Measurements from ENCODE around the gene VAPB. TPM values are rescaled to one million over a fixed set of nuclear protein-coding genes. Genes with fewer than 3 reads are reported as not detected.

Gene VAPB
- total RNA-seq, 1 donor from 2014 or later, result 26.2 TPM

- H3K27ac Mint-ChIP-seq, result no peak overlapping the region
- DNase-seq, result no peak
- intact Hi-C loops (cut with micrococcal nuclease), result no loop called here
- peaks cover 6% of the 10 kb centered on the region for H3K36me3 Mint-ChIP-seq (ENCODE audit: low read depth)
- no peak for ATAC-seq (ENCODE audit: low read depth)
- ChIA-PET POLR2A (no interaction called here), CTCF (no interaction called here)
- peaks cover 20% of the 10 kb centered on the region for H3K27me3 Mint-ChIP-seq
- no peaks in the 10 kb centered on the region for H3K4me1 Mint-ChIP-seq
- TF ChIP-seq CTCF (IDR thresholded peaks at IDR 0.05), result no peak
- peaks cover 21% of the 10 kb centered on the region for H3K9me3 Mint-ChIP-seq
- no peak overlapping the region for H3K4me3 Mint-ChIP-seq
Observed at GRCh38 chr20:58482416-58482815, 93.4 kb downstream of the VAPB start.

- peaks cover 19% of the 10 kb centered on the region for H3K9me3 Mint-ChIP-seq
- peaks cover 6% of the 10 kb centered on the region for H3K36me3 Mint-ChIP-seq (ENCODE audit: low read depth)
- ATAC-seq (ENCODE audit: low read depth), result no peak
- ChIA-PET CTCF (no interaction called here), POLR2A (no interaction called here)
- TF ChIP-seq CTCF (IDR thresholded peaks at IDR 0.05), result no peak
- intact Hi-C loops (cut with micrococcal nuclease), result no loop called here
- H3K4me3 Mint-ChIP-seq, result no peak overlapping the region
- no peak for DNase-seq
- no peaks in the 10 kb centered on the region for H3K4me1 Mint-ChIP-seq
- H3K27ac Mint-ChIP-seq, result no peak overlapping the region
- peaks cover 21% of the 10 kb centered on the region for H3K27me3 Mint-ChIP-seq
Observed at GRCh38 chr20:58483051-58483450, 94.0 kb downstream of the VAPB start.

- Mint-ChIP-seq H3K4me1 (no peaks in the 10 kb centered on the region), H3K36me3 (ENCODE audit: low read depth) (peaks cover 6% of the 10 kb centered on the region), H3K9me3 (peaks cover 17% of the 10 kb centered on the region), H3K27ac (no peak overlapping the region), H3K4me3 (no peak overlapping the region), H3K27me3 (peaks cover 22% of the 10 kb centered on the region)
- DNase-seq, result no peak
- ATAC-seq (ENCODE audit: low read depth), result no peak
- ChIA-PET POLR2A (no interaction called here), CTCF (no interaction called here)
- intact Hi-C loops (cut with micrococcal nuclease), result no loop called here
- no peak for TF ChIP-seq CTCF (IDR thresholded peaks at IDR 0.05)
Observed at GRCh38 chr20:58483470-58483869, 94.4 kb downstream of the VAPB start.

- Mint-ChIP-seq H3K4me3 (no peak overlapping the region), H3K27ac (no peak overlapping the region), H3K36me3 (ENCODE audit: low read depth) (peaks cover 6% of the 10 kb centered on the region), H3K27me3 (peaks cover 25% of the 10 kb centered on the region), H3K4me1 (no peaks in the 10 kb centered on the region), H3K9me3 (peaks cover 22% of the 10 kb centered on the region)
- no peak for TF ChIP-seq CTCF (IDR thresholded peaks at IDR 0.05)
- DNase-seq, result no peak
- POLR2A ChIA-PET, result no interaction called here
- CTCF ChIA-PET, result no interaction called here
- ATAC-seq (ENCODE audit: low read depth), result no peak
- intact Hi-C loops (cut with micrococcal nuclease), result no loop called here
Observed at GRCh38 chr20:58485393-58485792, 96.4 kb downstream of the VAPB start.

GRCh38 chr20:58486207-58486606 lies 97.2 kb downstream of the VAPB start:
- Mint-ChIP-seq H3K27ac (no peak overlapping the region), H3K9me3 (peaks cover 22% of the 10 kb centered on the region), H3K27me3 (peaks cover 25% of the 10 kb centered on the region), H3K4me1 (no peaks in the 10 kb centered on the region), H3K4me3 (no peak overlapping the region), H3K36me3 (ENCODE audit: low read depth) (peaks cover 6% of the 10 kb centered on the region)
- ChIA-PET POLR2A (no interaction called here), CTCF (no interaction called here)
- no peak for DNase-seq
- no peak for TF ChIP-seq CTCF (IDR thresholded peaks at IDR 0.05)
- no peak for ATAC-seq (ENCODE audit: low read depth)
- intact Hi-C loops (cut with micrococcal nuclease), result no loop called here
